ENCODE data around the gene CCDC38. TPM values are rescaled to one million over a fixed set of nuclear protein-coding genes. Genes with fewer than 3 reads are reported as not detected.
"Not testable (repeated sequence)": the region's sequence is repeated elsewhere in the genome, so short reads cannot be mapped to it uniquely, and the experiment has no call there.

CCDC38 gene
- total and polyA plus RNA-seq, 9 donors = 0.22 to 0.37 (median 0.25) TPM; not detected in 6

DNA sequence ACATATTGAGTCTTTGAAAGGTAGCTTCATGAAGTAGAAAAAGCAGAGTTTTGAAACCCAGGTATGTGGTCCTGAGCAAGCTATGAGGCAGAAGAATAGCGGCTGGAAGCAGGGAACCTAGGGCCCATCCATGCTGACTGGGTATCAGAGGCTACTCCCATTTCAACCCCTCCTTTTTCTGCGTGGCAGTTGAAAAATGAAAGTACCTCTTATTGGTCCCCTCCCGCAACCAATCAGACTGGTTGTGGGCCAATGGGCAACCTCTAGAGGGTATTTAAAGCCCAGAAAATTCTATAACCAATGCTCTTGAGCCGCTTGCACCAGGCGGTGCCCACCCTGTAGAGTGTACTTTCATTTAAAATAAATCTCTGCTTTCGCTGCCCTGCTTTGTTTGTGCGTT lies 85.3 kb downstream of the CCDC38 start:
- DNase-seq = no peak
- 94 to 98% (median 96%) methylated on average over 7 of the region's 7 CpGs for WGBS, 3 donors
- no peak for TF ChIP-seq POLR2A (IDR thresholded peaks at IDR 0.05)
- no peak for TF ChIP-seq EP300 (IDR thresholded peaks at IDR 0.05)
- TF ChIP-seq, protein P1, sequence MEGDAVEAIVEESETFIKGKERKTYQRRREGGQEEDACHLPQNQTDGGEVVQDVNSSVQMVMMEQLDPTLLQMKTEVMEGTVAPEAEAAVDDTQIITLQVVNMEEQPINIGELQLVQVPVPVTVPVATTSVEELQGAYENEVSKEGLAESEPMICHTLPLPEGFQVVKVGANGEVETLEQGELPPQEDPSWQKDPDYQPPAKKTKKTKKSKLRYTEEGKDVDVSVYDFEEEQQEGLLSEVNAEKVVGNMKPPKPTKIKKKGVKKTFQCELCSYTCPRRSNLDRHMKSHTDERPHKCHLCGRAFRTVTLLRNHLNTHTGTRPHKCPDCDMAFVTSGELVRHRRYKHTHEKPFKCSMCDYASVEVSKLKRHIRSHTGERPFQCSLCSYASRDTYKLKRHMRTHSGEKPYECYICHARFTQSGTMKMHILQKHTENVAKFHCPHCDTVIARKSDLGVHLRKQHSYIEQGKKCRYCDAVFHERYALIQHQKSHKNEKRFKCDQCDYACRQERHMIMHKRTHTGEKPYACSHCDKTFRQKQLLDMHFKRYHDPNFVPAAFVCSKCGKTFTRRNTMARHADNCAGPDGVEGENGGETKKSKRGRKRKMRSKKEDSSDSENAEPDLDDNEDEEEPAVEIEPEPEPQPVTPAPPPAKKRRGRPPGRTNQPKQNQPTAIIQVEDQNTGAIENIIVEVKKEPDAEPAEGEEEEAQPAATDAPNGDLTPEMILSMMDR (IDR thresholded peaks at IDR 0.05) = no peak
- no peaks in the 10 kb centered on the region for H3K9me3 ChIP-seq
- H3K36me3 ChIP-seq = no peaks in the 10 kb centered on the region
- intact Hi-C loops (cut with DNase I) = no loop called here
- no peak overlapping the region for H3K4me3 ChIP-seq
- H3K4me1 ChIP-seq (ENCODE audit: insufficient read depth) = peaks cover 10% of the 10 kb centered on the region
- no peak overlapping the region for H3K27ac ChIP-seq
- no peaks in the 10 kb centered on the region for H3K27me3 ChIP-seq

DNA sequence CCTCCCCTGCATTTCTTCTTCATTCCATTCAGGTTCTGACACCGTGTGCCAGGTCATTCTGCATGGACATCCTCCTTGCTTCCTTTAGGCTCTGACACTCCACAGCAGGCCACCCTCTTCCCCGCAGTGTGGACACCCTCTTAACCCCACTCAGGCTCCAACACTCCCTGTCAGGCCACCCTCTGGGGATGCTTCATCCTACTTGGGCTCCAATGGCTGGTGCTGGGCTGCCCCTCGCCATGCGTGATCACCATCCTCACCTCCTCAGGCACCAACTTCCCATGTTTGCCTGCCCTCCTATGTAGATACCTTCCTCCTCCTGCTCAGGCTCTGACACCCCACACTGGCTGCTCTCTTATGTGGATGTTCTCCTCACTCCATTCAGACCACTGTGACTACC lies 90.3 kb downstream of the CCDC38 start:
- H3K4me3 ChIP-seq = no peak overlapping the region

DNA sequence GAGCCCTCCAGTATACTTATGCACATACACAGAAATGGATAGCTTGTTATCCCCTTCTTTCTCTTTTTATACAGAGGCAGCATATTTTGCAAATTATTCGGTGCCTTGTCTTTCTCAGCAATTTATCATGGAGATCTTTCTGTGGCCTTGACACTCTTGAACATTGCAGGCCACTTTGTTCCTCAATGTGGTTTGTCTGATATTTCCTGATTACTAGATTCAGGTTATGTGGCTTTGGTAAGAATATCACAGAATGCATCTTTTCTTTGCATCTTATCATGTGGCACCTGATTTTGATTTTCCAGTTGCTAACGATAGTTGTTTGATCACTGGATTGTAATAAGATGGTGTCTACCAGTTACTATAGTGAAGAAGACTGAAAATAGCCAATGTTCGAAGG lies 90.8 kb downstream of the CCDC38 start:
- Histone ChIP-seq H3K4me3 (no peak overlapping the region), H3K27ac (no peak overlapping the region), H3K36me3 (no peaks in the 10 kb centered on the region), H3K9me3 (no peaks in the 10 kb centered on the region), H3K4me1 (ENCODE audit: insufficient read depth) (no peaks in the 10 kb centered on the region), H3K27me3 (no peaks in the 10 kb centered on the region)
- DNase-seq = no peak
- no peak for TF ChIP-seq POLR2A (IDR thresholded peaks at IDR 0.05)
- no peak for TF ChIP-seq EP300 (IDR thresholded peaks at IDR 0.05)
- TF ChIP-seq, protein P1 (IDR thresholded peaks at IDR 0.05) = no peak
- WGBS, 3 donors = 71 to 80% (median 73%) methylated on average over 3 of the region's 3 CpGs
- intact Hi-C loops (cut with DNase I) = no loop called here

More for the DNA sequence above, 90.3 kb downstream of the CCDC38 start:
- TF ChIP-seq POLR2A (IDR thresholded peaks at IDR 0.05) = no peak
- no peak for TF ChIP-seq EP300 (IDR thresholded peaks at IDR 0.05)
- TF ChIP-seq, protein P1 (IDR thresholded peaks at IDR 0.05) = no peak
- Histone ChIP-seq H3K9me3 (no peaks in the 10 kb centered on the region), H3K27ac (no peak overlapping the region), H3K4me1 (ENCODE audit: insufficient read depth) (no peaks in the 10 kb centered on the region), H3K36me3 (no peaks in the 10 kb centered on the region), H3K27me3 (no peaks in the 10 kb centered on the region)
- WGBS, 3 donors = 86 to 89% (median 87%) methylated on average over 4 of the region's 4 CpGs
- no peak for DNase-seq
- intact Hi-C loops (cut with DNase I) = no loop called here

DNA sequence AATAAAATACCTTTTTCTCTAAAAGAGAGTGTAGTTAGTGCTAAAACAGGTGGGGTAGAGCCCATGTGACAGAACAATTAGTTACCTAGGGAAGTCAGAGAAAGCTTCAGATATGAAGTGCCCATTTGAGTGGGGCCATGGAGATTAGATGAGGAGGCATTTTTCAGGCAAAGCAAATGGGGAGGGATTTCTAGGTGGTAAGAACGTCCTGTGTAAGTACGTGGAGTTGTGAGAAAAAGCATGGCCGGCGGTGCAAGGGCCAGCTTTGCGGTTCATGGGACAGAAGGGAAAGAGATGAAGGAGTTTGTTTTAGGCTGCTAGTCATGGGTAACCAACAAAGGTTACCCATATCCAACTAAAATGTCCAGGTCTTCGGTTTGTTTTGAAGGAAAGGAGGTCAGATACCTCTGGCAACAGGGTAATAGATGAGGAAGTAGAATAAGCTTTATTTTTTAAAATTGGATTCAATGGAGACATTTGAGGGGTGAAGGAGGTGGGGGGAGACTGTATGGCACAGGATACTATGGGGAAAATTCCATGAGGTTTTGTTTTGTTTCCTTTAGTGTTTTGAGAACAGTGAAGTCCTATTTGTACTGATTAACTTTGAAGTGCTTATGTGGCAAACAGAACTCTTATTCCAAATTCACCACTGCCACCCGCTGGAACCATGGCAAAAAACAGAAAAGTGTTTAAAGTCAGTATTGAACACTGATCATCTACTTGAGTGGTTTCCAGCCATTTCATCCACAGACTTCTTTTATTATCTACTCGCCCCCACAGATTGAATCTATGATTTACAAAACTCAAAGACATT lies 93.6 kb downstream of the CCDC38 start:
- H3K36me3 ChIP-seq = no peaks in the 10 kb centered on the region
- WGBS, 3 donors = 43 to 48% (median 44%) methylated on average over 8 of the region's 8 CpGs
- no peaks in the 10 kb centered on the region for H3K4me1 ChIP-seq (ENCODE audit: insufficient read depth)
- DNase-seq = no peak
- TF ChIP-seq POLR2A (IDR thresholded peaks at IDR 0.05) (no peak), EP300 (IDR thresholded peaks at IDR 0.05) (no peak)
- TF ChIP-seq, protein P1 (IDR thresholded peaks at IDR 0.05) = no peak
- H3K4me3 ChIP-seq = no peak overlapping the region
- no peak overlapping the region for H3K27ac ChIP-seq
- no peaks in the 10 kb centered on the region for H3K27me3 ChIP-seq
- no peaks in the 10 kb centered on the region for H3K9me3 ChIP-seq
- intact Hi-C loops (cut with DNase I) = no loop called here

DNA sequence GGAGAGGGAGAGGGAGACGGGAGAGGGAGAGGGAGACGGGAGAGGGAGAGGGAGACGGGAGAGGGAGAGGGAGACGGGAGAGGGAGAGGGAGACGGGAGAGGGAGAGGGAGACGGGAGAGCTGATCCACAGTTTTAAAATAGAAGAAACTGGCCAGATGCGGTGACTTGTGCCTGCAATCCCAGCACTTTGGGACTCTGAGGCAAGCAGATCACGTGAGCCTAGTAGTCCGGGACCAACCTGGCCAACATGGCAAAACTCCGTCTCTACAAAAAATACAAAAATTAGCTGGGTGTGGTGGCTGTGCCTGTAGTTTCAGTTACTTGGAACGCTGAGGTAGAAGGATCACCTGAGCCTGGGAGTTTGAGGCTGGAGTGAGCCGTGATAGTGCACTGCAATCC lies 100.0 kb downstream of the CCDC38 start:
- H3K4me1 ChIP-seq (ENCODE audit: insufficient read depth); H3K27me3 ChIP-seq; H3K27ac ChIP-seq; DNase-seq; H3K36me3 ChIP-seq; intact Hi-C loops (cut with DNase I); H3K4me3 ChIP-seq; H3K9me3 ChIP-seq: not testable (repeated sequence)
- 40 to 92% (median 90%) methylated on average over 5 to 9 of the region's 12 CpGs for WGBS, 3 donors

Data from ovary (tissue), 9 donors.